WTC11 (cell line): Measurements from ENCODE around the gene CTDSPL2. TPM values are rescaled to one million over a fixed set of nuclear protein-coding genes. Genes with fewer than 3 reads are reported as not detected.

ENCODE experiments used
- ATAC-seq: fragments of 200-7000 bp; cut with Tn5 transposase; 2 replicates; pipeline ENCODE4 v1.10.0; 2021; ENCODE audit warnings: mild to moderate bottlenecking, moderate library complexity
- CTCF ChIA-PET: fragments of 300-600 bp; sonication (Branson Sonifier 250); formaldehyde crosslinking; loops from one replicate; lab custom pipeline; 2021; ENCODE audit warnings: antibody characterized with exemption; lab: Charles Lee
- POLR2A ChIA-PET: fragments of 350-600 bp; sonication (Branson Sonifier 250); formaldehyde crosslinking; loops from one replicate; lab custom pipeline; 2021; ENCODE audit warnings: antibody characterized with exemption; lab: Charles Lee
- DNase-seq: peaks from one replicate; pipeline ENCODE4 v3.0.0; 2021; ENCODE audit warnings: low spot score
- H3K27ac Mint-ChIP-seq: 2 replicates; pipeline ENCODE4 v1.8.0; 2021; ENCODE audit warnings: mixed read lengths
- H3K27me3 Mint-ChIP-seq: 2 replicates; pipeline ENCODE4 v1.8.0; 2021; ENCODE audit warnings: low read depth, mild to moderate bottlenecking, moderate library complexity, mixed read lengths
- H3K36me3 Mint-ChIP-seq: 2 replicates; pipeline ENCODE4 v1.8.0; 2021; ENCODE audit warnings: mixed read lengths
- H3K4me1 Mint-ChIP-seq: 2 replicates; pipeline ENCODE4 v1.8.0; 2022; ENCODE audit warnings: mixed read lengths
- H3K4me3 Mint-ChIP-seq: 2 replicates; pipeline ENCODE4 v1.8.0; 2021; ENCODE audit warnings: mild to moderate bottlenecking, moderate library complexity, mixed read lengths
- H3K9me3 Mint-ChIP-seq: 2 replicates; pipeline ENCODE4 v1.8.0; 2021; ENCODE audit warnings: mixed read lengths
- ARID4B ChIP-seq: sonication (generic); formaldehyde crosslinking; IDR thresholded peaks from 2 replicates; pipeline ENCODE4 v1.8.0; 2023; ENCODE audit warnings: missing genetic modification reagents, mild to moderate bottlenecking, borderline replicate concordance
- CREB1 ChIP-seq: sonication (generic); formaldehyde crosslinking; IDR thresholded peaks from 2 replicates; pipeline ENCODE4 v1.8.0; 2023; ENCODE audit warnings: mild to moderate bottlenecking, missing genetic modification reagents
- CTCF ChIP-seq: fragments of 200-600 bp; IDR thresholded peaks from 2 replicates; pipeline ENCODE4 v1.8.0; 2022; ENCODE audit warnings: antibody characterized with exemption
- E2F4 ChIP-seq: sonication (generic); formaldehyde crosslinking; IDR thresholded peaks from 2 replicates; pipeline ENCODE4 v1.8.1; 2022; ENCODE audit warnings: low read depth, mild to moderate bottlenecking, moderate library complexity, missing genetic modification reagents, borderline replicate concordance
- ESRRA ChIP-seq: sonication (generic); formaldehyde crosslinking; IDR thresholded peaks from 2 replicates; pipeline ENCODE4 v1.8.1; 2022; ENCODE audit warnings: mild to moderate bottlenecking, missing genetic modification reagents, borderline replicate concordance
- ETV6 ChIP-seq: sonication (generic); formaldehyde crosslinking; IDR thresholded peaks from 2 replicates; pipeline ENCODE4 v1.8.1; 2022; ENCODE audit warnings: mild to moderate bottlenecking, missing genetic modification reagents
- GABPB1 ChIP-seq: sonication (generic); formaldehyde crosslinking; IDR thresholded peaks from 2 replicates; pipeline ENCODE4 v1.8.1; 2023; ENCODE audit warnings: mild to moderate bottlenecking, missing genetic modification reagents
- HMGXB4 ChIP-seq: sonication (generic); formaldehyde crosslinking; IDR thresholded peaks from 2 replicates; pipeline ENCODE4 v1.8.1; 2023; ENCODE audit warnings: mild to moderate bottlenecking, moderate library complexity, missing genetic modification reagents
- IRF1 ChIP-seq: sonication (generic); formaldehyde crosslinking; IDR thresholded peaks from 2 replicates; pipeline ENCODE4 v1.8.0; 2023; ENCODE audit warnings: missing genetic modification reagents
- KAT7 ChIP-seq: sonication (generic); formaldehyde crosslinking; IDR thresholded peaks from 2 replicates; pipeline ENCODE4 v1.8.1; 2023; ENCODE audit warnings: missing genetic modification reagents, mild to moderate bottlenecking, borderline replicate concordance
- MAX ChIP-seq: sonication (generic); formaldehyde crosslinking; IDR thresholded peaks from 2 replicates; pipeline ENCODE4 v1.8.0; 2022; ENCODE audit warnings: mild to moderate bottlenecking, missing genetic modification reagents
- MLX ChIP-seq: sonication (generic); formaldehyde crosslinking; IDR thresholded peaks from 2 replicates; pipeline ENCODE4 v1.8.1; 2023; ENCODE audit warnings: mild to moderate bottlenecking, missing genetic modification reagents, moderate library complexity
- NFATC4 ChIP-seq: fragments of 250-450 bp; sonication (Bioruptor Pico); IDR thresholded peaks from 2 replicates; pipeline ENCODE4 v1.9.0; 2021; ENCODE audit warnings: mild to moderate bottlenecking
- OVOL2 ChIP-seq: fragments of 250-450 bp; sonication (Bioruptor Pico); IDR thresholded peaks from 2 replicates; pipeline ENCODE4 v1.9.0; 2021; ENCODE audit warnings: mild to moderate bottlenecking, borderline replicate concordance
- PRDM15 ChIP-seq: sonication (generic); formaldehyde crosslinking; IDR thresholded peaks from 2 replicates; pipeline ENCODE4 v1.8.0; 2022; ENCODE audit warnings: missing genetic modification reagents
- SMAD3 ChIP-seq: sonication (generic); formaldehyde crosslinking; IDR thresholded peaks from 2 replicates; pipeline ENCODE4 v1.8.0; 2022; ENCODE audit warnings: missing genetic modification reagents, mild to moderate bottlenecking, borderline replicate concordance
- SOX15 ChIP-seq: fragments of 250-450 bp; sonication (Bioruptor Pico); IDR thresholded peaks from 2 replicates; pipeline ENCODE4 v1.9.0; 2021; ENCODE audit warnings: mild to moderate bottlenecking
- SP1 ChIP-seq: sonication (generic); formaldehyde crosslinking; conservative IDR thresholded peaks from 2 replicates; pipeline ENCODE4 v1.8.1; 2022; ENCODE audit warnings: missing genetic modification reagents
- USF2 ChIP-seq: sonication (generic); formaldehyde crosslinking; IDR thresholded peaks from 2 replicates; pipeline ENCODE4 v1.8.1; 2023; ENCODE audit warnings: mild to moderate bottlenecking, missing genetic modification reagents, moderate library complexity
- ZNF121 ChIP-seq: sonication (generic); formaldehyde crosslinking; IDR thresholded peaks from 2 replicates; pipeline ENCODE4 v1.8.0; 2023; ENCODE audit warnings: missing genetic modification reagents
- total RNA-seq: library from RNA; stranded (reverse); gene quantifications from 3 replicates; pipeline ENCODE4 v1.2.3, GENCODE V29; 2021

Gene CTDSPL2
- total RNA-seq, 1 experiment from 2014 or later = 65.2 TPM

GRCh38 chr15:44536962-44537734, 109.7 kb downstream of the CTDSPL2 start, which contains the start of gene EIF3J:
Gene EIF3J, plus strand, starts transcription at chr15:44537147. Its CDS starts 48 bp downstream, at chr15:44537195.
- POLR2A ChIA-PET = interaction anchor here (0.5 to 2.6 kb wide), 6 partner anchors 10 to 686 kb away, joined by 3 to 10 read pairs (median 3); partner anchors contain the start of gene CTDSPL2
- H3K27me3 Mint-ChIP-seq = no peaks in the 10 kb centered on the region
- peaks cover 31% of the 10 kb centered on the region for H3K36me3 Mint-ChIP-seq
- peak within 1 kb of the TSS; percentile 89 for H3K4me3 Mint-ChIP-seq
- H3K9me3 Mint-ChIP-seq = no peaks in the 10 kb centered on the region
- CTCF ChIA-PET = interaction anchor here (0.5 to 1.7 kb wide), 9 partner anchors 9 to 200 kb away, joined by 3 to 10 read pairs (median 3); partner anchors contain the start of gene SPG11
- peaks cover 24% of the 10 kb centered on the region for H3K4me1 Mint-ChIP-seq
- ATAC-seq (peak; percentile 90), DNase-seq (peak; percentile 90)
- peak within 1 kb of the TSS; percentile 99 for H3K27ac Mint-ChIP-seq
- no peak for TF ChIP-seq USF2 (CRISPR knock-in tag)
- no peak for TF ChIP-seq NFATC4 (CRISPR knock-in tag)
- TF ChIP-seq ZNF121 (CRISPR knock-in tag) = no peak
- TF ChIP-seq IRF1 = peak; percentile 27; the same call in 1 of the 2 replicates
- peak; percentile 84 for TF ChIP-seq MAX (CRISPR knock-in tag)
- TF ChIP-seq GABPB1 (CRISPR knock-in tag) = no peak; the same call in 1 of the 2 replicates
- TF ChIP-seq ESRRA (CRISPR knock-in tag) = no peak
- TF ChIP-seq SOX15 = no peak
- TF ChIP-seq MLX (CRISPR knock-in tag) = no peak
- peak; percentile 80 for TF ChIP-seq CREB1 (CRISPR knock-in tag)
- peak; percentile 77 for TF ChIP-seq ARID4B (CRISPR knock-in tag)
- peak; percentile 85 for TF ChIP-seq E2F4 (CRISPR knock-in tag)
- TF ChIP-seq OVOL2 (CRISPR knock-in tag) = no peak
- no peak for TF ChIP-seq CTCF
- TF ChIP-seq SMAD3 (CRISPR knock-in tag) = no peak
- TF ChIP-seq KAT7 (CRISPR knock-in tag) = peak; percentile 86
- TF ChIP-seq SP1 (CRISPR knock-in tag) = peak; percentile 61
- TF ChIP-seq HMGXB4 = no peak; the same call in none of the 2 replicates
- no peak for TF ChIP-seq PRDM15 (CRISPR knock-in tag)
- peak; percentile 51; the same call in 1 of the 2 replicates for TF ChIP-seq ETV6
